Posterior cingulate gyrus (tissue), 11 donors: ENCODE data around the gene RABL2B.
"Not testable (repeated sequence)": the region's sequence is repeated elsewhere in the genome, so short reads cannot be mapped to it uniquely, and the experiment has no call there.

ENCODE experiments used
- DNase-seq, 10 donors: peaks; one replicate each; pipeline versions ENCODE4 v3.0.0 to v3.0.0-alpha.2; 2020 to 2021; ENCODE audit warnings: mixed read lengths in 3 of 10
- intact Hi-C: fragments of 100-400 bp; cut with DNase I; formaldehyde crosslinking; loops from one replicate; pipeline ENCODE4 v1.15.1; 2023

Gene RABL2B

DNA sequence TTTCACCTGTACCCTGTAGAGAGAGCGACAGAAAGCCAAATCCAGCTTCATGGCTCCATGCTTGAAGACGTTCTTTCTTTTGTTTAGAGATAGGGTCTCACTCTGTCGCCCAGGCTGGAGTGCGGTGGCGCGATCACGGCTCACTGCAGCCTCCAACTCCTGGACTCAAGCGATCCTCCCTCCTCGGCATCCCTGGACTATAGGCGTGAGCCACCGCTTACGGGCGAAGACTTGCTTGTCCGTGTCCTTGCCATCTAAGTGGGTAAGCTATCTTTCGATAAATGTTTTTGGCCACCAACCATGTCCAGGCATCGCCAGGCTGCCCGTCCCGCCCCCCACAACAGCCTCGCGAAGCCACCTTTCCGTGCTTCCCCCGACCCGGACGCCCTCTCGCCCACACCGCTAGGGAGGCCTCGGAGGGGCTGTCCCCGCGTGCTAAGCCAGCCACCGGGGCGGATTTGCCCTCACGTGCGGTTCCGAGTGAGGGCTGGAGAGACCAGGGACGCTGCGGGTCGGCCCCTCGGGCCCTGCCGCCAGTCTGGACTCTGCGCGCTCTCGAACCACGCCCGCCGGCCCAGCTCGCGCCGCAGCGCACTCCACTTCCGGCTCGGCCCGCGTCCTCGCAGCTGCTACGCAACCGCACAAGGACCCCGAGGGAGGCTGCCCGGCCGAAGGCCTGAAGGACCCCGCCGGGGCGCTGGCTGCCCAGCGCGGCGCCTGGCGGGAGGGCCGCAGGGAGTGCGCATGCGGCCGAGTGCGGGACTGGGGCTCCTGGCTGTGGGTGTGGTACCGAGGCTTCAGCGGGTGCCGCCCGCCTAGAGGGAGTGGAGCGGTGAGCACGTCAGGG, at the start of gene RABL2B:
RABL2B (minus strand) TSS at position 604 of the 847 bp plus-strand sequence. CDS start 1,342 bp downstream, outside the sequence.
- peak; percentile 79 to 98 (median 87) for DNase-seq
- intact Hi-C loops, result not testable (repeated sequence)

DNA sequence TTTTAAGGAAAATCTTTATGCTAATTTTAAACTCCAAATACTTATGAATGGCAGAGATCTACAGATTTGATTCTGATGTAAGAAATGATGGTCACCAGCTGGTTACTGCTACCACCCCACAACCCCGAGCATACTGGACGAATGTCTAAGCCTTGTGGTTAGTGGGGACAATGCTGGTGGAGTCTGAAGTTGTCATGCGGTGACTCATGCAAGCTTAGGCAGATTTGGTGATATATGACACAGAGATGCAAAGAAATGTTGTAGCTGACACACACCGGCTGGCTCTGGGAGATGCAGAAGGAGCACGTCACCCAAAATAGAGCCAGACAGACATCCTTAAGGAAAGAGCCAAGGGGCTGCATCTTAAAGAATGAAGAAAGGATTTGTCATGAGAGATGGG, 3.5 kb upstream of the RABL2B start:
- DNase-seq, intact Hi-C loops: not testable (repeated sequence)

DNA sequence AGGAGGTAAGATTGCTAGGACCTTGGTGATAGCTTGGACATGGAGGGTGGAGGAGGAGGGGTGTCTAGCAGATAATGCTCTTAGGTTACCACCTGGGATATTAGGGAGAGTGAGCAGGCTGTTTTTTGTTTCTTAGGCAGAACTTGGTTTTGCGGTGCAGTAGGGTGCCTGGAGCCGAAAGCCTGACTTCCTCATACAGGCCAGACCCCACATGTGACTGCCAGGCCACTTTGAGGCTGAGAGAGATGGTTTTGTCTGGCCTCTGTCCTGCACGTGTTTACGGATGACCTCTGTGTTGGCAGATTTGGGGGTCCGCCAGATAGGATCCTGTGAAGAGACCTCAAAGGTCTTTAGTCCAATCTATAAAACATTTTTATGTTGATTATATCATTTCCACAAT, 1.9 kb upstream of the RABL2B start:
- DNase-seq, result peak in 3 of 10 donors; percentile 18 to 80 (median 68)
- intact Hi-C loops, result not testable (repeated sequence)

DNA sequence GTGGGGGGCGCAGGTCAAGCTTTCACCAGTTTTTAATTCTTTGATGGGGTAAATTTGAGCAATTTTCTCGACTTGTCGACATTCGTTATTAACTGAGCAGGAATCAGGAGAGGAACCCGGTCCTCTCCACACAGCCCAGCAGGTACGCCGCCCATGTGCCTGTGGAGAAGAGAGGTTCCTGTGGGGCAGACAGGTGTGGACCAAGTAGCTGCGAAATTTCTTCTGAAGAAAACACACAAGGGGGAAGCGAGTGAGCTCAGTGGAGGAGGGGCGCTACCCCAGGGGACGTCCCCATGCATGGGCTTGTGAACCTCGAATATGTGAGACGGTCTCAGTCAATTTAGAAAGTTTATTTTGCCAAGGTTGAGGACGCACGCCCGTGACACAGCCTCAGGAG, 442 bp upstream of the RABL2B start:
- intact Hi-C loops, DNase-seq: not testable (repeated sequence)

DNA sequence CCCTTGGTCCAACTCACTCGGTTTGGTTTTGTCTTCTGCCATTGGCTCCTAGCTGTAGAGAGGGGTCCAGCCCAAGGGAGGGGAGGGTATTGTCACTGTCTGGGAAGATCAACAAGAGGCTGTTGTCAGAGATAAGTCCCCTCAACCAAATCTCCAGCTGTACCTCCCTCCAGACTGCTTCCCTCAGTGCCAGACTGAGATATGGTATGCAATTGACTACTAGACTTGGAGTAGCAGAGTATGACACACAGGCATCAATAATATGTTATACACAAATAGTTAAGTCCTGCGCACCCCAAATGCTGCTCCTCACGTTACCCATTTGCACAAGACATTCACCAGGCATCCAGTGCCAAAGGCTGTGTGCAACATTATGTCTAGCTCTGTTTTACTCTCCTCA, 1.2 kb downstream of the RABL2B start:
- intact Hi-C loops, DNase-seq: not testable (repeated sequence)

DNA sequence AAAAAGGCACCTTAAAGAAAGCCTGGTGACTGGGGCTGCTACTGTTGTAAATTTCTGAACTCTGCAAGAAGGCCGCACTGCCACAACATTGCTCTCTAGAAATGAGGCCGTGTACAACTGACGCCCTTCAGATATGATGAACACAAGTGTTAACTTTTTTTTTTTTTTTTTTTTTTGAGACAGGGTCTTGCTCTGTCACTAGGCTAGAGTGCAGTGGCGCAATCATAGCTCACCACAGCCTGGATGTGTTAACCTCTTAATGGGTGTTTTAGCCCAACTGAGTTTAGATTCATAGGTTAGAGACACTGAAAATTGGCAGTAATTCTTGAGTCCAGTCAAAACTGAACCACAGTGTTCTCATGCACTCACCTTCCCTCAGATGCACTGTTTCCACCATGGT, 3.2 kb downstream of the RABL2B start:
- DNase-seq, intact Hi-C loops: not testable (repeated sequence)

DNA sequence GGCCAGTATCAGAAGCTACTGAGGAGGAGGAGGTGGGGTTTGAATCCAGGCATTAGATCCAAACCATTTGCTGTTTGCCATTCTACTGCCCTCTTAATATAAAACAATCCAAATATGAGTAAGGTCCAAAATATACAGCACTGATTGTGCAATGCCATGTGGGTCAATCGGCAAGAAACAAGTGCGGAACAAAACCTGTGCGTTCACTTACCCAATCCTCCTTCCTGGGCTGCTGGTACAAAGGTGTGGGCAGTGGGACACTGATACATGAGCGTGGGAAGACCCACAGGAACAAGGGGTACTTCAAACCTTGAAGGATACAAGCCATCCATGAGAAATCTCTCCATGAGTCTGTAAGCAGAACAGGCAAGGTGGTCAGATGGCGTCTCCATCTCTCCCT, 5.8 kb downstream of the RABL2B start:
- intact Hi-C loops, DNase-seq: not testable (repeated sequence)

DNA sequence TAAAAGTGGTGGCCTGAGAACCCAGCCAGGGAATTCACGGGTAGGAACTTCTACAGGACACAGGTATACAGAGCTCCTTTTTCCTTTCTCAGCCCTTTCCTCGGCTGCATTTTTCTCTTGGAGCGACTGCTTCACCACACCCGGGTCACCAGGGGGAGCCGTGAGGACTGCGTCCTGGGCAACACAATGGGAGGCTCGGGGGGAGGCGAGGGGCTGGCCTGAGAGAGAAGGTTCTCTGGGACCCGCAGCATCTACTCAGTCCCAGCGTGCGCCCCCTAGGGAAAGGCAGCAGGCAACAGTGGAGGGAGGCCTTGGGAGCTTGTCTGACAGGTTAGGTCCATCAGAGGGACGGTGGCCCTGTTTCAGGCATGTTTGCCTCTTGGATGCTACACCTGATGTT, 8.3 kb downstream of the RABL2B start:
- peak in 8 of 10 donors; percentile 23 to 88 (median 26) for DNase-seq
- intact Hi-C loops, result not testable (repeated sequence)

DNA sequence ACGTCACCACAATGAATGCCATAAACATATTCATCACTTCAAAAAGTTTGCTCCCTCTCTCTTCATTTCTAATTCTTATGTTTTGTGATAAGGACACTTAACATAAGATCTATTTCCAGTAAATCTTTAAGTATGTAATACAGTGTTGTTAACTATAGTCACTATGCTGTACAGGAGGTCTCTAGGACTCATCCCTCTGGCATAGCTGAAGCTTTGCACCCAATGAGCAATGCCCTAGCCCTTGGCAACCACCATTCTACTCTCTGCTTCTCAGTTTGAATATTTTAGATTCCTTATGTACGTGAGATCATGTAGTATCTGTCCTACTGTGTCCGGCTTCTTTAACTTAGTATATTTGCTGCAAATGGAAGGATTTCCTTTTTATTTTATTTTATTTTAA, 19.1 kb downstream of the RABL2B start:
- DNase-seq, intact Hi-C loops: not testable (repeated sequence)

DNA sequence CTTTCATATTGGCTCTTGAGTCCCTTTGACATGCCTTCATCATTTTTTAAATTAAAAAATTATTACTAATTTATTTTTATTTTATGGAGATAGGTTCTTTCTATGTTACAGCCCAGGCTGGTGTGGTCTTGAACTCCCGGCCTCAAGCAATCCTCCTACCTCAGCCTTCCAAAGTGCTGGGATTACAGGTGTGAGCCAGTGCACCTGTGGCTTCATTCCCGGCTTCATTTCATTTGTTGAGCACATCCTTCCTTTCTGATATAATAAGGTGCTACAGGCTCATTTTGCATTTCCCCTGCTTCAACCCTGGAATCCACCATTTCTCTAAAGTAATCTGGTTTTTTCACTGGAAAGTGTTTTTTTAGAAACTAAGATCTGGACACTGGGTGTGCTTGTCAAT, 21.6 kb downstream of the RABL2B start:
- intact Hi-C loops, result not testable (repeated sequence)

DNA sequence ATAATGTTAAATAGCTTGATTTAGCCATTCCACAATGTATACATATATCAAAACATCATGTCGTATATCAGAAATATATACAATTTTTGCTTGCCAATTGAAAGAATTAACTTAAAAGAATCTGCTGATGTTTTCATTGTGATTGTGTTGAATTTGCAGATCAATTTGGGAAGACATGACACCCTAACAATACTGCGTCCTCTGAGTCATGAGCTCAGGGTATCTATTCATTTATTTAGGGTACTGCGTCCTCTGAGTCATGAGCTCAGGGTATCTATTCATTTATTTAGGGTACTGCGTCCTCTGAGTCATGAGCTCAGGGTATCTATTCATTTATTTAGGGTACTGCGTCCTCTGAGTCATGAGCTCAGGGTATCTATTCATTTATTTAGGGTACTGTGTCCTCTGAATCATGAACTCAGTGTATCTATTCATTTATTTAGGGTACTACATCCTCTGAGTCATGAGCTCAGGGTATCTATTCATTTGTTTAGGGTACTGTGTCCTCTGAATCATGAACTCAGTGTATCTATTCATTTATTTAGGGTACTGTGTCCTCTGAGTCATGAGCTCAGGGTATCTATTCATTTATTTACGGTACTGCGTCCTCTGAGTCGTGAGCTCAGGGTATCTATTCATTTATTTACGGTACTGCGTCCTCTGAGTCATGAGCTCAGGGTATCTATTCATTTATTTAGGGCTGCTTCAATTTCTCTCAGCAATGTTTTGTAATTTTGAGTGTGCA, 23.7 kb downstream of the RABL2B start:
- DNase-seq, intact Hi-C loops: not testable (repeated sequence)

More for the DNA sequence above, 21.6 kb downstream of the RABL2B start:
- not testable (repeated sequence) for DNase-seq

DNA sequence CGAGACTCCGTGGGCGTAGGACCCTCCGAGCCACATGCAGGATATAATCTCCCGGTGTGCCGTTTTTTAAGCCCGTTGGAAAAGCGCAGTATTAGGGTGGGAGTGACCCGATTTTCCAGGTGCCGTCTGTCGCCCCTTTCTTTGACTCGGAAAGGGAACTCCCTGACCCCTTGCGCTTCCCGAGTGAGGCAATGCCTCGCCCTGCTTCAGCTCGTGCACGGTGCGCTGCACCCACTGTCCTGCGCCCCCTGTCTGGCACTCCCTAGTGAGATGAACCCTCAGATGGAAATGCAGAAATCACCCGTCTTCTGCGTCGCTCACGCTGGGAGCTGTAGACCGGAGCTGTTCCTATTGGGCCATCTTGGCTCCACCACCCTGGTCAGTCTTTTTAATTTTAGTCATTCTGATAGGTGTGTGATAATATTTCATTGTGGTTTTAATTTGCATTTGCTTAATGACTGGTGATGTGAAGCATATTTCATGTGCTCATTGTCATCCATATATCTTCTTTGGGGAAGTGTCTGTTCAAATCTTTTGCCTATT, 26.4 kb downstream of the RABL2B start:
- intact Hi-C loops, result not testable (repeated sequence)
- DNase-seq, result peak in 8 of 10 donors; percentile 39 to 90 (median 54)

DNA sequence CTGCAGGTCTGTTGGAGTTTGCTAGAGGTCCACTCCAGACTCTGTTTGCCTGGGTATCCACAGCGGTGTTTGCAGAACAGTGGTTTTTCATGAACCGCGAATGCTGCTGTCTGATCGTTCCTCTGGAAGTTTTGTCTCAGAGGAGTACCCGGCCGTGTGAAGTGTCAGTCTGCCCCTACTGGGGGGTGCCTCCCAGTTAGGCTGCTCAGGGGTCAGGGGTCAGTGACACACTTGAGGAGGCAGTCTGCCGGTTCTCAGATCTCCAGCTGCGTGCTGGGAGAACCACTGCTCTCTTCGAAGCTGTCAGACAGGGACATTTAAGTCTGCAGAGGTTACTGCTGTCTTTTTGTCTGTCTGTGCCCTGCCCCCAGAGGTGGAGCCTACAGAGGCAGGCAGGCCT, 27.0 kb downstream of the RABL2B start:
- DNase-seq, intact Hi-C loops: not testable (repeated sequence)

DNA sequence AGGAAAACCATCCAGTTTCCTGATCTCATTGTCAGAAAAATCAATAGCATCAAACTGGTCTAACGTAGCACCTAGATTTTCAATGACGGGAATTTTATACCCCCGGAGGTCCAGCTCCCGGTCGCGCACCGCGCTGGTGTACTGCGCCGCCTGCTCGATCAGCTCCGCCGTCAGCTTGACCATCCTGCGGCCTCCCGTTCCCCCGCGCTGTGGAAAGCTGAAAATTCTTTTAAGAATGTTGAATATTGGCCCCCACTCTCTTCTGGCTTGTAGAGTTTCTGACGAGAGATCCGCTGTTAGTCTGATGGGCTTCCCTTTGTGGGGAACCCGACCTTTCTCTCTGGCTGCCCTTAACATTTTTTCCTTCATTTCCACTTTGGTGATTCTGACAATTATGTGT, 28.2 kb downstream of the RABL2B start:
- intact Hi-C loops, DNase-seq: not testable (repeated sequence)

DNA sequence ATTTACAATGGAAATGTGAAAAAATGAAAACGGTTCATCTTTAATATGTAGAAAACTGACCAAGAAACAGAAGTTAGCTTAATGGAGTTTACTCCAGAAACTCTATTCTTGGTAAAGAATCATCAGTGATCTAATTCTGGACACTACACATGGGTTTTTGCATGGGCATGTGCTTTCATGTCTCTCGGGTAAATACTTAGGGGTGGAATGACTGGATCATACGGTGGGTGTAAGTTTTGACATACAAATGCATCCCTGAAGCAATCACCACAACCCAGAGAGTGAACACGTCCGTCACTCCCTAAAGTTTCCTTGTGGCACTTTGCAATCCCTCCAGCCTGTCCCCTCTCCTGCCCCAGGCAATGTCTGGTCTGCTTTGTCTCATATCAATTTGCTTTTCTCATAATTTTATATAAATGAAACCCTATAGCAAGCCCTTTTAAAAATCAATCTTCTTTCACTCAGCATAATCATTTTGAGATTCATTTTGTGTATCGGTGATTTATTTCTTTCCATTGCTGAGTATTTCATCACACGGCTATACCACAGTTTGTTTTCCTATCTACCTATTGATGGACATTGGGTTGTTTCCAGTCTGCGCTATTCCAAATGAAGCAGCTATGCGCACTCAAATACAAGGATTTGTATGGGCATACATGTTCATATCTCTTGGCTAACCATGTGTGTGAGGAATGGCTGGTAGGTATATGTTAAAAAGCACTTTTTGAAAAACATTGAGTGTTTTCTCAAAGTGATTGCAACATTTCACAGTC, 33.9 kb downstream of the RABL2B start:
- DNase-seq, intact Hi-C loops: not testable (repeated sequence)

DNA sequence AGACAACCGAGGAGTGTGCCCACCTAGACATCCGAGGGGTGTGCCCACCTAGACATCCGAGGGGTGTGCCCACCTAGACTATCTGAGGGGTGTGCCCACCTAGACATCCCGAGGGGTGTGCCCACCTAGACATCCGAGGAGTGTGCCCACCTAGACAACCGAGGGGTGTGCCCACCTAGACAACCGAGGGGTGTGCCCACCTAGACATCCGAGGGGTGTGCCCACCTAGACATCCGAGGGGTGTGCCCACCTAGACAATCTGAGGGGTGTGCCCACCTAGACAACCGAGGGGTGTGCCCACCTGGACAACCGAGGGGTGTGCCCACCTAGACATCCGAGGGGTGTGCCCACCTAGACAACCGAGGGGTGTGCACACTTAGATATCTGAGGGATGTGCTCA, 34.8 kb downstream of the RABL2B start:
- intact Hi-C loops, result not testable (repeated sequence)
- peak in 1 of 10 donors; percentile 81 for DNase-seq

DNA sequence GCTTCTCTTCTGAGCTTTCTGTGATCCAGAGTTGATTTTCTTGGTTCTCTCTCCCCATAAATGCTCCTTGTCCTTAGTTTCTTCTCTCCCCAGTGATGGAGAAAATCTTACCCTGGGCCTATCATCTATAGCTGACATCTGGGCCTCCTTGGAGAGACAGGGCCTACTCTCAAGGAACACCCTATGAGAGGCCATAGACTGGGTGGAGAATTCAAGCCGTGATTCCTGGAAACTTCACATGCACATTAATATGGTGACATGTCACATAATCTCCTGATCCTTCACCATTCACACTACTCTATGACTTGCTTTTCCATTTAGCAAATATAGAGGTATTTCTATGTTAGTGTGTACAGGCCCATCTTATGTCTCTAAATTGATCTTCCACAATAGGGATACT, 35.9 kb downstream of the RABL2B start:
- DNase-seq, intact Hi-C loops: not testable (repeated sequence)

DNA sequence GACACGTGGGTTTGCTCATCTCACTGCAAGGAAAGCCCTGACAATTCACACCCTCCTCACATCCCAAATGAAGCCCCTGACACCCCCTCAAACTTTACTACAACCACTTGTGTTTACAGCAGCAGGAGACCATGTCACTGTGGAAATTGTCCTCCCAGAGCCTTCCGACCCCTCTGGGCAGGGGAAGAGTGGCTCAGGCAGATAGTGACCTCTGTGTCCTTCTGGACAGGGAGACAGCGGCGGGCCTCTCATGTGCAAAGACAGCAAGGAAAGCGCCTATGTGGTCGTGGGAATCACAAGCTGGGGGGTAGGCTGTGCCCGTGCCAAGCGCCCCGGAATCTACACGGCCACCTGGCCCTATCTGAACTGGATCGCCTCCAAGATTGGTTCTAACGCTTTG, 39.0 kb downstream of the RABL2B start:
- DNase-seq, result peak in 1 of 10 donors; percentile 81
- intact Hi-C loops, result not testable (repeated sequence)

DNA sequence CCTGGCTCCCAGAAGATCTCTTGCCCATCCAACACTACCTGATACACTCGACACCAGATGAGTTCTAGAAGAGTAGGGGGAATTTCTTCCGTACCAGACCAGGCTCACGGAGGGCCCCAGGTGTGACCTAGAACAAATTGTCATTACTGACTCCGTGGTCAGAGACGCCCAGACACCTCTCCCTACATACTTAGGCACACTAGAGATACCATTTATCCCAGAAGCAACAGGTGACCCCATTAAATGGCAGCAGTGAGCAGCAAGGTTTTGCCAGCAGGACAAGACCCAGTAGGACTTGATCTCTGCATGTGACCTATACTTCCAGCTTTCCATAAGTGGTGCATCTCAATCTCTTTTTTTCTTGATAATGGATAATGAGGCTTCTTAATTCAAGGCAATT, 42.7 kb downstream of the RABL2B start:
- intact Hi-C loops, result not testable (repeated sequence)
- peak in 1 of 10 donors; percentile 22 for DNase-seq

DNA sequence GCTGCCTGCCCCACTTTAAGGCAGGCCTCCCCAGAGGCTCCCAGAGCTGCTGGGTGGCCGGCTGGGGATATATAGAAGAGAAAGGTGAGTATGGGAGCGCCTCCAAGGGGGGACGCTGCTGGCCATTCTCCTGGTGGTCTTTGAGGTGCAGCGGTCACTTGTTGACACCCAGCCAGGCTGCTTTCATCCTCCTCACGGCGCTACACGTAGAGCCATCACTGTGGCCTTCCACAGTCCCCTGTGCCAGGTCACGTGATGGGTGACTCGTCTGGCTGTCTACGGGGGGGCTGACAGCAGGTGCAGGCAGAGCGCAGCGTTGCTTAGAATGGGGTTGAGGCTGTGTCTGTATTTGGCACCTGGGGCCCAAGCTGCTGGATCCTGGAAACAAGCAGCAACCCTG, 43.5 kb downstream of the RABL2B start:
- intact Hi-C loops, result no loop called here
- peak in 4 of 10 donors; percentile 15 to 84 (median 55) for DNase-seq
